HG03139 (cell line): ENCODE data around the gene TMEM121B.
"Not testable (repeated sequence)": the region's sequence is repeated elsewhere in the genome, so short reads cannot be mapped to it uniquely, and the experiment has no call there.

Experiments
- ATAC-seq: cut with Tn5 transposase; IDR thresholded peaks from one replicate; pipeline ENCODE4 v1.9.1; 2021; ENCODE audit not compliant: unreplicated experiment

TMEM121B gene

GRCh38 chr22:17121233-17122195, at the start of gene TMEM121B:
TMEM121B (minus strand) TSS chr22:17121360; CDS start chr22:17121127, 233 bp downstream.
- no peak for ATAC-seq

GRCh38 chr22:17167486-17167885, 46.3 kb upstream of the TMEM121B start:
- no peak for ATAC-seq

GRCh38 chr22:17164392-17165024, 43.3 kb upstream of the TMEM121B start:
- no peak for ATAC-seq

- no peak for ATAC-seq
Observed at GRCh38 chr22:17162731-17163130, 41.6 kb upstream of the TMEM121B start.

- ATAC-seq = no peak
Observed at GRCh38 chr22:17161991-17162390, 40.8 kb upstream of the TMEM121B start.

GRCh38 chr22:17159504-17159951, 38.4 kb upstream of the TMEM121B start:
- no peak for ATAC-seq

GRCh38 chr22:17158568-17159503, 37.7 kb upstream of the TMEM121B start, which contains the start of gene HDHD5:
HDHD5 (minus strand) TSS chr22:17159277; CDS start chr22:17159251, 26 bp downstream.
- ATAC-seq = peak; percentile 69

- no peak for ATAC-seq
Observed at GRCh38 chr22:17158176-17158567, 37.0 kb upstream of the TMEM121B start.

- ATAC-seq = no peak
Observed at GRCh38 chr22:17157714-17158113, 36.6 kb upstream of the TMEM121B start.

GRCh38 chr22:17155941-17156340, 34.8 kb upstream of the TMEM121B start:
- ATAC-seq = no peak

GRCh38 chr22:17152971-17153370, 31.8 kb upstream of the TMEM121B start:
- no peak for ATAC-seq

GRCh38 chr22:17152340-17152739, 31.2 kb upstream of the TMEM121B start:
- no peak for ATAC-seq

- ATAC-seq = no peak
Observed at GRCh38 chr22:17149076-17149815, 28.1 kb upstream of the TMEM121B start.

- ATAC-seq = not testable (repeated sequence)
Observed at GRCh38 chr22:17147458-17147857, 26.3 kb upstream of the TMEM121B start.

- no peak for ATAC-seq
Observed at GRCh38 chr22:17145021-17145680, 24.0 kb upstream of the TMEM121B start.

- no peak for ATAC-seq
Observed at GRCh38 chr22:17143826-17144225, 22.7 kb upstream of the TMEM121B start.

- no peak for ATAC-seq
Observed at GRCh38 chr22:17143101-17143500, 21.9 kb upstream of the TMEM121B start.

- no peak for ATAC-seq
Observed at GRCh38 chr22:17140826-17141766, 19.9 kb upstream of the TMEM121B start.
